ENCODE measurements around the gene PTPRA. TPM values are rescaled to one million over a fixed set of nuclear protein-coding genes. Genes with fewer than 3 reads are reported as not detected.
"Not testable (repeated sequence)": the region's sequence is repeated elsewhere in the genome, so short reads cannot be mapped to it uniquely, and the experiment has no call there.

The PTPRA gene
- total RNA-seq, 2 experiments from 2014 or later, result 66.9 to 71.5 TPM

- Mint-ChIP-seq H3K27ac (peak overlapping the region; percentile 71), H3K4me3 (no peak overlapping the region), H3K4me1 (peaks cover 59% of the 10 kb centered on the region), H3K9me3 (no peaks in the 10 kb centered on the region), H3K27me3 (no peaks in the 10 kb centered on the region), H3K36me3 (ENCODE audit: low read depth) (peaks cover 45% of the 10 kb centered on the region)
- no peak for DNase-seq
- ChIA-PET POLR2A (interaction anchor here (0.9 to 1.5 kb wide), 4 partner anchors 10 to 27 kb away, joined by 3 to 4 read pairs (median 4); no protein-coding TSS in a partner anchor), CTCF (interaction anchor here (1.9 kb wide), 1 partner anchor 98 kb away, joined by 11 read pairs; no protein-coding TSS in a partner anchor)
Observed at GRCh38 chr20:3010985-3011723, 137.9 kb downstream of the PTPRA start.

- H3K27me3 Mint-ChIP-seq, result no peaks in the 10 kb centered on the region
- peaks cover 61% of the 10 kb centered on the region for H3K4me1 Mint-ChIP-seq
- CTCF ChIA-PET, result interaction anchor here (1.9 kb wide), 1 partner anchor 98 kb away, joined by 11 read pairs; no protein-coding TSS in a partner anchor
- POLR2A ChIA-PET, result interaction anchor here (0.8 to 1.5 kb wide), 5 partner anchors 11 to 42 kb away, joined by 3 to 4 read pairs (median 4); no protein-coding TSS in a partner anchor
- H3K9me3 Mint-ChIP-seq, result no peaks in the 10 kb centered on the region
- DNase-seq, result peak; percentile 32
- H3K4me3 Mint-ChIP-seq, result no peak overlapping the region
- peak overlapping the region; percentile 71 for H3K27ac Mint-ChIP-seq
- peaks cover 51% of the 10 kb centered on the region for H3K36me3 Mint-ChIP-seq (ENCODE audit: low read depth)
Observed at GRCh38 chr20:3011752-3012151, 138.5 kb downstream of the PTPRA start.

DNA sequence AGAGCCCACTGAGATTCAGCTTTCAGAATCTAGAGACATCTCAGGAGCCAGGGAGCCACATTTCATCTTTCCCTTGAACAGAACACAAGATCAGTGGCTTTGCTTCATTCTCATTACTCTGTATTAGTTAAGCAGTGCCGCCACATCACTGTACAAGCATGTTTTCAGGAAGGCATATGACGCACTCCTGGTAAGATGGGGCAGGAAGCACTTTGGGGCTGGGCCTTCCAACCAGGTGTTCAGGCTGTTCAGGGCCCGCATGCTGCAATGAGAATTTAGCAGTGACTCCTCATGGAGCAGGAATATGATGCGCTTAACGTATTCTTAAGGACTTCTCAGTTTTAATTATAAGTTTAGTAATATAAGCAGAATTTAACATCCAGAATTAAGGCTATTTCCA is 140.5 kb downstream of the PTPRA start:
- Mint-ChIP-seq H3K4me1 (peaks cover 58% of the 10 kb centered on the region), H3K27me3 (no peaks in the 10 kb centered on the region), H3K9me3 (no peaks in the 10 kb centered on the region), H3K36me3 (ENCODE audit: low read depth) (peaks cover 50% of the 10 kb centered on the region), H3K4me3 (no peak overlapping the region), H3K27ac (no peak overlapping the region)
- CTCF ChIA-PET, result no interaction called here
- POLR2A ChIA-PET, result interaction anchor here (0.9 kb wide), 1 partner anchor 24 kb away, joined by 3 read pairs; no protein-coding TSS in a partner anchor
- DNase-seq, result no peak

DNA sequence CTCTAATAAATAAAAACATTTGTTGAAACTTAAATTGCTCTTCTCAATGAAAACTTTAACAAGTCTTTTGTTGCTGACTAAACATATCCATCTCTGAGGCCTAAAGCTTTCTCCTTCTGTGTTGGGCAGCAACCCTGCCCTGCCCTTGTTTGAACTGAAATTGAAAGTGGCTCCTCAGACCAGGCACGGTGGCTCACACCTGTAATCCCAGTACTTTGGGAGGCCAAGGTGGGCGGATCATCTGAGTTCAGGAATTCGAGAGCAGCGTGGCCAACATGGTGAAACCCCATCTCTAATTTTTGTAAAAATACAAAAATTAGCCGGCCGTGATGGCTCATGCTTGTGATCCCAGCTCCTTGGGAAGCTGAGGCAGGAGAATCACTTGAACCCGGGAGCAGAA is 140.9 kb downstream of the PTPRA start:
- POLR2A ChIA-PET, result interaction anchor here (0.9 to 1.6 kb wide), 2 partner anchors 24 to 31 kb away, joined by 3 to 5 read pairs; no protein-coding TSS in a partner anchor
- no peak for DNase-seq
- CTCF ChIA-PET, result no interaction called here
- Mint-ChIP-seq H3K9me3 (no peaks in the 10 kb centered on the region), H3K27ac (peak overlapping the region; percentile 72), H3K4me1 (peaks cover 54% of the 10 kb centered on the region), H3K4me3 (no peak overlapping the region), H3K36me3 (ENCODE audit: low read depth) (peaks cover 45% of the 10 kb centered on the region), H3K27me3 (no peaks in the 10 kb centered on the region)

- no peak overlapping the region for H3K4me3 Mint-ChIP-seq
- peaks cover 50% of the 10 kb centered on the region for H3K4me1 Mint-ChIP-seq
- no peaks in the 10 kb centered on the region for H3K9me3 Mint-ChIP-seq
- DNase-seq, result peak; percentile 28
- no peaks in the 10 kb centered on the region for H3K27me3 Mint-ChIP-seq
- H3K27ac Mint-ChIP-seq, result peak overlapping the region; percentile 72
- CTCF ChIA-PET, result interaction anchor here (1.2 kb wide), 1 partner anchor 19 kb away, joined by 3 read pairs; no protein-coding TSS in a partner anchor
- POLR2A ChIA-PET, result interaction anchor here (1.6 kb wide), 1 partner anchor 31 kb away, joined by 5 read pairs; no protein-coding TSS in a partner anchor
- peaks cover 41% of the 10 kb centered on the region for H3K36me3 Mint-ChIP-seq (ENCODE audit: low read depth)
Observed at GRCh38 chr20:3014662-3015061, 141.4 kb downstream of the PTPRA start.

GRCh38 chr20:3015302-3015701 is 142.0 kb downstream of the PTPRA start:
- Mint-ChIP-seq H3K4me1 (peaks cover 47% of the 10 kb centered on the region), H3K36me3 (ENCODE audit: low read depth) (peaks cover 39% of the 10 kb centered on the region), H3K27ac (peak overlapping the region; percentile 72)
- DNase-seq, H3K4me3 Mint-ChIP-seq, H3K27me3 Mint-ChIP-seq, H3K9me3 Mint-ChIP-seq: not testable (repeated sequence)
- ChIA-PET CTCF (interaction anchor here (1.2 kb wide), 1 partner anchor 19 kb away, joined by 3 read pairs; no protein-coding TSS in a partner anchor), POLR2A (interaction anchor here (1.6 kb wide), 1 partner anchor 32 kb away, joined by 5 read pairs; no protein-coding TSS in a partner anchor)

DNA sequence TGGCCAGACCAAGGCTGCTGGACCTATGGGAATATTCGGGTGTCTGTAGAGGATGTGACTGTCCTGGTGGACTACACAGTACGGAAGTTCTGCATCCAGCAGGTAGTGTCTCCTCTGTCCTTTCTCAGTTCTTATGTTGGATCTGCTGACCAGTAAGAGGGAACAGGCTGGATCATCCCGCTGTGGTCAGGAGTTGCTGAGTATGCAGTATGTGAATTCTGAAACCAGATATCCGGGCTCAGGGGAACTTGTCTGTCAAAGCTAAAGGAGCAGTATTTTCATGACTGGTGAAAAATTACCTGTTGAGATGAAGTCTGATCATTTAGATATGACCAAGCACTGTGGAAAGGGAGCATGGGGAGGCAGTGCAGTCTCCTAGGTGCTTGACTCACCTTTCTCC is 148.0 kb downstream of the PTPRA start:
- ChIA-PET CTCF (interaction anchor here (0.6 kb wide), 1 partner anchor 32 kb away, joined by 3 read pairs; no protein-coding TSS in a partner anchor), POLR2A (no interaction called here)
- Mint-ChIP-seq H3K27me3 (no peaks in the 10 kb centered on the region), H3K4me1 (peaks cover 4% of the 10 kb centered on the region), H3K36me3 (ENCODE audit: low read depth) (peaks cover 60% of the 10 kb centered on the region), H3K9me3 (no peaks in the 10 kb centered on the region), H3K4me3 (no peak overlapping the region), H3K27ac (no peak overlapping the region)
- DNase-seq, result no peak

GRCh38 chr20:3021777-3022176 is 148.5 kb downstream of the PTPRA start:
- CTCF ChIA-PET, result no interaction called here

DNA sequence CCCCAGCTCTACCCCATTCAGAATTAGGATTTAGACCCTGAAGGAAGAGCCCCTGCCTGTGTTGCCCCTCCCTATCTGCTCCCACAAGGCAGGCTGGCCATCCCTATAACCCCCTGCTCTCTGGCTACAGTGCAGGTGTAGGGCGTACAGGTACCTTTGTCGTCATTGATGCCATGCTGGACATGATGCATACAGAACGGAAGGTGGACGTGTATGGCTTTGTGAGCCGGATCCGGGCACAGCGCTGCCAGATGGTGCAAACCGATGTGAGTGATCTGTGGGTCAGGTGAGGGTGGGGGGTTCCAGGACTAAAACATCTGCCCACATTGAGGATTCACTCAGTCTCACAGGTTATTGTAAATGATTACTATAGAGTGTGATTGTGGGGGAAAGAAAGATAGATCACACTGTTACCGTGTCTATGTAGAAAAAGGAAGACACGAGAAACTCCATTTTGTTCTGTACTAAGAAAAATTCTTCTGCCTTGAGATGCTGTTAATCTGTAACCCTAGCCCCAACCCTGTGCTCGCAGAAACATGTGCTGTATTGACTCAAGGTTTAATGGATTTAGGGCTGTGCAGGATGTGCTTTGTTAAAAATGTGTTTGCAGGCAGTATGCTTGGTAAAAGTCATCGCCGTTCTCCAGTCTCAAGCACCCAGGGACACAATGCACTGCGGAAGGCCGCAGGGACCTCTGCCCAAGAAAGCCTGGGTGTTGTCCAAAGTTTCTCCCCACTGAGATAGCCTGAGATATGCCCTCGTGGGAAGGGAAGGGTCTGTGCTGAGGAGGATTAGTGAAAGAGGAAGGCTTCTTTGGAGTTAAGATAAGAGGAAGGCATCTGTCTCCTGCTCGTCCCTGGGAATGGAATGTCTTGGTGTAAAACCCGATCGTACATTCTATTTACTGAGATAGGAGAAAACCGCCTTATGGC is 149.5 kb downstream of the PTPRA start:
- H3K4me3 Mint-ChIP-seq, H3K4me1 Mint-ChIP-seq, H3K9me3 Mint-ChIP-seq, CTCF ChIA-PET, H3K27me3 Mint-ChIP-seq, DNase-seq, POLR2A ChIA-PET, H3K27ac Mint-ChIP-seq: not testable (repeated sequence)
- H3K36me3 Mint-ChIP-seq (ENCODE audit: low read depth), result peaks cover 59% of the 10 kb centered on the region

More at GRCh38 chr20:3021777-3022176, 148.5 kb downstream of the PTPRA start:
- Mint-ChIP-seq H3K9me3 (no peaks in the 10 kb centered on the region), H3K27ac (peak overlapping the region; percentile 3), H3K4me3 (no peak overlapping the region), H3K4me1 (peaks cover 2% of the 10 kb centered on the region), H3K27me3 (no peaks in the 10 kb centered on the region), H3K36me3 (ENCODE audit: low read depth) (peaks cover 60% of the 10 kb centered on the region)
- DNase-seq, result no peak
- POLR2A ChIA-PET, result no interaction called here

DNA sequence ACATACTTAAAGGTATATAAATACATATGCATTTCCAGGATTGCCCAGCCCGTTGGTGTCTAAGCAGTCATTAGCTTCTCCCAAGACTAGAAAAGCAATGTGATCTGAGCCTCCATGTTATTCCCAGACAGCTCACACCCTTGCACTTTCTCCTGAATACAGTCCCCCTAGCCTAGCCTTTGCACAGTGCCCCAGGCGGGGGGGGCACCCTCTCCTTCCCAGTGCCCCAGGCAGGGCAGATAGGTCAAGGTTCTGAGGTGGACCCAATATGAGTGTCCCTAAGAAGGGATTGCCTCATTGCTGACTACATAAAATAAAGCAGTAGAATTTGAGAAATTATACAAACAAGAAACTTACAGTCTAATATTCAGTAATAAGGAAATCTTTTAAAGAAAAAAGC is 154.7 kb downstream of the PTPRA start:
- Mint-ChIP-seq H3K4me3 (no peak overlapping the region), H3K27ac (no peak overlapping the region), H3K27me3 (no peaks in the 10 kb centered on the region), H3K4me1 (peaks cover 7% of the 10 kb centered on the region), H3K36me3 (ENCODE audit: low read depth) (peaks cover 51% of the 10 kb centered on the region), H3K9me3 (no peaks in the 10 kb centered on the region)
- no peak for DNase-seq
- POLR2A ChIA-PET, result no interaction called here
- CTCF ChIA-PET, result interaction anchor here (0.6 kb wide), 1 partner anchor 26 kb away, joined by 3 read pairs; no protein-coding TSS in a partner anchor

DNA sequence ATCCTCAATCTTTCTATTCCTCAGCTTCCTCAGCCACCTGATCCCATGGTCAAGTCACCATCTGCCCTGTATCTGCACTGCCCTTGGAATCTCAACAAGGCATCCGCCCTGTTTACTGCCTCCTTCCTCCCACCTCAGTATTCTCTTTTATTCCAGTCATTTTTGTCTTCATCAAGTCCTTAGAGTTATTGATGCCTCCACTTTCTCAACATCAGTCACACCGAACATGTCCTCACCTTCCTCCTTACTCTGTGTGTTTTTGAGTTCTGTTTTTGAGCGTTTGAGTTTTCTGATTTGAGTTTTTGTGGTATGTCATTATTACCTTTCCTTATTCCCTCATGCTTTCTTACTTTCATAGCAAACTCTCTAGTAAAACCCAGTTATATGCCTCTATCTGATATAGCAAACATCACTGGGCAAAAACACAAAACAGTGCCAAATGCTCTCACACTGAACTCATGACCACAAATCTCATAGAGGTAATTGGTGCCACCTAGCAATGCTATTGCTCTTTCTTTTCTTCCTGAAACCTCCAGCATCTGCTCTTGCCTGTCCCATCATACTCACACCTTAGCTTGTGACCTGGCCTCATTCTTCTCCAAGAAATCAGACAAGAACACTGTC is 158.4 kb downstream of the PTPRA start:
- Mint-ChIP-seq H3K36me3 (ENCODE audit: low read depth) (peaks cover 53% of the 10 kb centered on the region), H3K4me1 (peaks cover 7% of the 10 kb centered on the region), H3K9me3 (no peaks in the 10 kb centered on the region), H3K27ac (no peak overlapping the region), H3K27me3 (no peaks in the 10 kb centered on the region), H3K4me3 (no peak overlapping the region)
- DNase-seq, result no peak
- CTCF ChIA-PET, result no interaction called here
- POLR2A ChIA-PET, result interaction anchor here (1.8 kb wide), 1 partner anchor 12 kb away, joined by 6 read pairs; the partner anchor contains the start of gene GNRH2

- CTCF ChIA-PET, result no interaction called here
- Mint-ChIP-seq H3K27ac (no peak overlapping the region), H3K36me3 (ENCODE audit: low read depth) (peaks cover 45% of the 10 kb centered on the region), H3K4me3 (no peak overlapping the region), H3K4me1 (peaks cover 7% of the 10 kb centered on the region), H3K9me3 (no peaks in the 10 kb centered on the region), H3K27me3 (no peaks in the 10 kb centered on the region)
- POLR2A ChIA-PET, result no interaction called here
- no peak for DNase-seq
Observed at GRCh38 chr20:3032624-3033023, 159.3 kb downstream of the PTPRA start.
